Measurements from ENCODE around the gene ZNF470. TPM values are rescaled to one million over a fixed set of nuclear protein-coding genes. Genes with fewer than 3 reads are reported as not detected.

The ZNF470 gene
- total RNA-seq: 0.84 TPM
- polyA plus RNA-seq: 1 to 10 TPM; 1.3 to 3.4 (median 1.9) TPM

GRCh38 chr19:56567274-56568120 is at the start of gene ZNF470:
ZNF470 (plus strand) TSS chr19:56567468; CDS start chr19:56570312, 2,844 bp downstream.
- H3K9me3 Mint-ChIP-seq: peaks cover 3 to 63% (median 34%) of the 10 kb centered on the region in 7 donors
- ATAC-seq (ENCODE audit: low read depth in 2 of 2): peak; percentile 94

GRCh38 chr19:56525214-56525860 is 41.9 kb upstream of the ZNF470 start:
- Histone ChIP-seq H3K9me3 (ENCODE audit: control insufficient read depth in 2 of 2, low read length in 2 of 2) (peaks cover 64 to 94% of the 10 kb centered on the region in 2 experiments), H3K27ac (ENCODE audit: insufficient read depth, low read length, poor library complexity, severe bottlenecking) (no peak overlapping the region), H3K4me3 (ENCODE audit: low read depth, low read length) (no peak overlapping the region), H3K36me3 (ENCODE audit: control insufficient read depth, insufficient read depth, low read length) (no peaks in the 10 kb centered on the region), H3K27me3 (ENCODE audit: control insufficient read depth, insufficient read depth, low read length) (no peaks in the 10 kb centered on the region), H3K4me1 (ENCODE audit: control insufficient read depth, insufficient read depth, low read length, poor library complexity, severe bottlenecking) (no peaks in the 10 kb centered on the region)
- H3K9me3 Mint-ChIP-seq: peaks cover 6 to 79% (median 26%) of the 10 kb centered on the region in 7 donors
- DNase-seq (no peak), ATAC-seq (ENCODE audit: low read depth in 2 of 2) (no peak)
- H3K27me3 Mint-ChIP-seq: no peaks in the 10 kb centered on the region
- H3K4me3 Mint-ChIP-seq: no peak overlapping the region
- no peak overlapping the region for H3K27ac Mint-ChIP-seq
- H3K36me3 Mint-ChIP-seq: peaks cover 8% of the 10 kb centered on the region
- H3K4me1 Mint-ChIP-seq: peaks cover 0 to 6% (median 0%) of the 10 kb centered on the region in 4 donors

More at GRCh38 chr19:56567274-56568120, at the start of gene ZNF470:
- Histone ChIP-seq H3K36me3 (ENCODE audit: control insufficient read depth, insufficient read depth, low read length) (peaks cover 29% of the 10 kb centered on the region), H3K4me3 (ENCODE audit: low read depth, low read length) (peak within 1 kb of the TSS; percentile 73), H3K27me3 (ENCODE audit: control insufficient read depth, insufficient read depth, low read length) (no peaks in the 10 kb centered on the region), H3K9me3 (ENCODE audit: control insufficient read depth in 2 of 2, low read length in 2 of 2) (peaks cover 65 to 87% of the 10 kb centered on the region in 2 experiments), H3K27ac (ENCODE audit: insufficient read depth, low read length, poor library complexity, severe bottlenecking) (peak within 1 kb of the TSS; percentile 58), H3K4me1 (ENCODE audit: control insufficient read depth, insufficient read depth, low read length, poor library complexity, severe bottlenecking) (peaks cover 20% of the 10 kb centered on the region)
- H3K27me3 Mint-ChIP-seq: no peaks in the 10 kb centered on the region
- peaks cover 36% of the 10 kb centered on the region for H3K36me3 Mint-ChIP-seq
- peaks cover 0 to 21% (median 6%) of the 10 kb centered on the region in 4 donors for H3K4me1 Mint-ChIP-seq
- peak; percentile 81 to 91 (median 83) for DNase-seq
- H3K27ac Mint-ChIP-seq: peak within 1 kb of the TSS; percentile 89 to 90 (median 90)
- H3K4me3 Mint-ChIP-seq: peak within 1 kb of the TSS; percentile 94 to 98 (median 98)

- Histone ChIP-seq H3K36me3 (ENCODE audit: control insufficient read depth, insufficient read depth, low read length) (peaks cover 4% of the 10 kb centered on the region), H3K27ac (ENCODE audit: insufficient read depth, low read length, poor library complexity, severe bottlenecking) (no peak overlapping the region), H3K4me3 (ENCODE audit: low read depth, low read length) (peak overlapping the region; percentile 68), H3K9me3 (ENCODE audit: control insufficient read depth in 2 of 2, low read length in 2 of 2) (peaks cover 49 to 84% of the 10 kb centered on the region in 2 experiments), H3K27me3 (ENCODE audit: control insufficient read depth, insufficient read depth, low read length) (no peaks in the 10 kb centered on the region), H3K4me1 (ENCODE audit: control insufficient read depth, insufficient read depth, low read length, poor library complexity, severe bottlenecking) (peaks cover 15% of the 10 kb centered on the region)
- DNase-seq (no peak), ATAC-seq (ENCODE audit: low read depth in 2 of 2) (no peak)
- Mint-ChIP-seq H3K4me3 (peak overlapping the region; percentile 88 to 98 (median 92)), H3K27me3 (peaks cover 6% of the 10 kb centered on the region), H3K9me3 (peaks cover 0 to 71% (median 21%) of the 10 kb centered on the region in 7 donors), H3K36me3 (peaks cover 26% of the 10 kb centered on the region), H3K27ac (peak overlapping the region in 1 of 3 donors; percentile 87), H3K4me1 (peaks cover 0 to 29% (median 8%) of the 10 kb centered on the region in 4 donors)
Measured at GRCh38 chr19:56537442-56537841, 29.8 kb upstream of the ZNF470 start.

DNA sequence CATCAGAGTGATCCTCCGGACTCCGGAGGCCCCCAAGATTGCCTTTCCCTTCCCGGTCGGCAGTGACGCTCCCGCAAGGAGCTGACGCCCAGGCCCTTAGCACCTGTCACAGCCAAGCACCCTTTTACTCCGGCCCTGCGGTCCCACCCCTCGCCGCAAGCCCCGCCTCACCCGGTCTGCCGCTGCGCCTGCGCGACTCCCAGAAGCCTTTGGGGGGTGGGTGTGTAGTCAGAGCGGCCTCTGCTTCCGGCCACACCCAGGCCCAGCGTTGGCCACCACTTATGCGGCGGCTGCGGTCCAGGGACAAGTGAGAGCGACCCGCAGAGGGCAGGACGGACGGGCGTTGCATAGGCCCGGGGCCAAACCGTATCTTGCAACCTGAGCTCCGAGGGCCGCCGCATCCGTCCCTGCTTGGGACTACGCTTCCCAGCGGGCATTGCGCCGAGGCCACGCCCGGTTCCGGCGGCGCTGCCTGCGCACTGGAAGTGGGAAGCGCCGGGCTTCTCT is 29.0 kb upstream of the ZNF470 start:
- Histone ChIP-seq H3K4me1 (ENCODE audit: control insufficient read depth, insufficient read depth, low read length, poor library complexity, severe bottlenecking) (peaks cover 15% of the 10 kb centered on the region), H3K27me3 (ENCODE audit: control insufficient read depth, insufficient read depth, low read length) (no peaks in the 10 kb centered on the region), H3K4me3 (ENCODE audit: low read depth, low read length) (peak overlapping the region; percentile 68), H3K9me3 (ENCODE audit: control insufficient read depth in 2 of 2, low read length in 2 of 2) (peaks cover 51 to 80% of the 10 kb centered on the region in 2 experiments), H3K36me3 (ENCODE audit: control insufficient read depth, insufficient read depth, low read length) (peaks cover 7% of the 10 kb centered on the region), H3K27ac (ENCODE audit: insufficient read depth, low read length, poor library complexity, severe bottlenecking) (peak overlapping the region; percentile 87)
- Mint-ChIP-seq H3K4me3 (peak overlapping the region; percentile 88 to 98 (median 92)), H3K27ac (peak overlapping the region; percentile 87 to 98 (median 94)), H3K36me3 (peaks cover 31% of the 10 kb centered on the region), H3K9me3 (peaks cover 0 to 66% (median 22%) of the 10 kb centered on the region in 7 donors), H3K27me3 (peaks cover 6% of the 10 kb centered on the region), H3K4me1 (peaks cover 0 to 29% (median 8%) of the 10 kb centered on the region in 4 donors)
- peak; percentile 80 to 90 (median 83) for DNase-seq
- peak; percentile 89 to 90 for ATAC-seq (ENCODE audit: low read depth in 2 of 2)

DNA sequence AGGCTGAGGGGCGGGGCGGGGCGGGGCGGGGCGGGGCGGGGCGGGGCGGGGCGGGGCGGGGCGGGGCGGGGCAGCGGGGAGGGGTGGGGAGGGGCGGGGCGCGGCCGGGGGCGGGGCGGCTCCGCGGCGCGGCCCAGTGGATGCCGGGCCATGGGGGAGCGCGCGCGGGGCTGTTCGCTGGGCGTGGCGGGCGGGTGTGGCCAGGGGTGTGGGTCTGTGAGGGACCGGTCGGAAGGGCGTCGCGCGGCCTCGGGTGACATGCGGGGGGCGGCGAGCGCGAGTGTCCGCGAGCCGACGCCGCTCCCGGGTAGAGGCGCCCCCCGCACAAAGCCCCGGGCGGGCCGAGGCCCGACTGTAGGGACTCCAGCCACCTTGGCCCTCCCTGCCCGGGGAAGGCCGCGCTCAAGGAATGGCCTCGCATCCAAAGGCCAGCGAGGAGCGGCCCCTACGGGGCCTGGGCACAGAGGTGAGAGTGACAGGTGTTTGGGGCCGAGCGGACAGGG is 28.5 kb upstream of the ZNF470 start, which contains the start of gene ZFP28:
ZFP28 (plus strand) TSS at position 188 of the 503 bp plus-strand sequence; CDS start at position 259, 71 bp downstream.
- Mint-ChIP-seq H3K27me3 (peaks cover 6% of the 10 kb centered on the region), H3K9me3 (peaks cover 0 to 69% (median 23%) of the 10 kb centered on the region in 7 donors), H3K4me1 (peaks cover 0 to 29% (median 8%) of the 10 kb centered on the region in 4 donors), H3K27ac (peak within 1 kb of the TSS; percentile 87 to 98 (median 94)), H3K4me3 (peak within 1 kb of the TSS; percentile 91 to 98 (median 92)), H3K36me3 (peaks cover 35% of the 10 kb centered on the region)
- Histone ChIP-seq H3K4me3 (ENCODE audit: low read depth, low read length) (peak within 1 kb of the TSS; percentile 68), H3K4me1 (ENCODE audit: control insufficient read depth, insufficient read depth, low read length, poor library complexity, severe bottlenecking) (peaks cover 15% of the 10 kb centered on the region), H3K27ac (ENCODE audit: insufficient read depth, low read length, poor library complexity, severe bottlenecking) (peak within 1 kb of the TSS; percentile 87), H3K27me3 (ENCODE audit: control insufficient read depth, insufficient read depth, low read length) (no peaks in the 10 kb centered on the region), H3K9me3 (ENCODE audit: control insufficient read depth in 2 of 2, low read length in 2 of 2) (peaks cover 56 to 80% of the 10 kb centered on the region in 2 experiments), H3K36me3 (ENCODE audit: control insufficient read depth, insufficient read depth, low read length) (peaks cover 7% of the 10 kb centered on the region)
- peak in 1 of 2 donors; percentile 56 for ATAC-seq (ENCODE audit: low read depth in 2 of 2)
- peak in 1 of 3 donors; percentile 66 for DNase-seq

GRCh38 chr19:56543776-56544175 is 23.5 kb upstream of the ZNF470 start:
- Mint-ChIP-seq H3K27me3 (peaks cover 6% of the 10 kb centered on the region), H3K36me3 (peaks cover 49% of the 10 kb centered on the region), H3K4me3 (no peak overlapping the region), H3K9me3 (peaks cover 0 to 74% (median 28%) of the 10 kb centered on the region in 7 donors), H3K4me1 (peaks cover 0 to 19% (median 3%) of the 10 kb centered on the region in 4 donors), H3K27ac (no peak overlapping the region)
- Histone ChIP-seq H3K9me3 (ENCODE audit: control insufficient read depth in 2 of 2, low read length in 2 of 2) (peaks cover 70 to 90% of the 10 kb centered on the region in 2 experiments), H3K4me3 (ENCODE audit: low read depth, low read length) (no peak overlapping the region), H3K27ac (ENCODE audit: insufficient read depth, low read length, poor library complexity, severe bottlenecking) (no peak overlapping the region), H3K4me1 (ENCODE audit: control insufficient read depth, insufficient read depth, low read length, poor library complexity, severe bottlenecking) (peaks cover 7% of the 10 kb centered on the region), H3K27me3 (ENCODE audit: control insufficient read depth, insufficient read depth, low read length) (no peaks in the 10 kb centered on the region), H3K36me3 (ENCODE audit: control insufficient read depth, insufficient read depth, low read length) (peaks cover 29% of the 10 kb centered on the region)
- ATAC-seq (ENCODE audit: low read depth in 2 of 2) (no peak), DNase-seq (no peak)

DNA sequence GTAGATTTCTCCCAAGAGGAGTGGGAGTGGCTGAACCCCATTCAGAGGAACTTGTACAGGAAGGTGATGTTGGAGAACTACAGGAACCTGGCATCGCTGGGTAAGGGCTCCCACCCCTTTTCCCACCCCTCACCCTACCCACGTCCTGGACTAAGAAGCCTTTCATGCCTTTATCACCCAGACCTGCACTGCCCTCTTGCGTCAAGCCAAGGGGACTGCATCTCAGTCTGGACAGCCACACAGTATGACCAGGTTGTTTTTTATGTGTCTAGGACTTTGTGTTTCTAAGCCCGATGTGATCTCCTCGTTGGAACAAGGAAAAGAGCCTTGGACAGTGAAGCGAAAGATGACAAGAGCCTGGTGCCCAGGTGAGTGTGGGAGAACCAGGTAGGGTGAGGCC is 19.7 kb upstream of the ZNF470 start:
- no peak for ATAC-seq (ENCODE audit: low read depth in 2 of 2)
- peaks cover 2 to 72% (median 40%) of the 10 kb centered on the region in 7 donors for H3K9me3 Mint-ChIP-seq
- H3K36me3 Mint-ChIP-seq: peaks cover 53% of the 10 kb centered on the region
- Histone ChIP-seq H3K4me3 (ENCODE audit: low read depth, low read length) (no peak overlapping the region), H3K36me3 (ENCODE audit: control insufficient read depth, insufficient read depth, low read length) (peaks cover 53% of the 10 kb centered on the region), H3K27me3 (ENCODE audit: control insufficient read depth, insufficient read depth, low read length) (no peaks in the 10 kb centered on the region), H3K4me1 (ENCODE audit: control insufficient read depth, insufficient read depth, low read length, poor library complexity, severe bottlenecking) (no peaks in the 10 kb centered on the region), H3K27ac (ENCODE audit: insufficient read depth, low read length, poor library complexity, severe bottlenecking) (no peak overlapping the region), H3K9me3 (ENCODE audit: control insufficient read depth in 2 of 2, low read length in 2 of 2) (peaks cover 84 to 91% of the 10 kb centered on the region in 2 experiments)
- no peaks in the 10 kb centered on the region for H3K27me3 Mint-ChIP-seq
- no peak for DNase-seq
- no peaks in the 10 kb centered on the region for H3K4me1 Mint-ChIP-seq
- H3K27ac Mint-ChIP-seq: no peak overlapping the region
- H3K4me3 Mint-ChIP-seq: no peak overlapping the region

Measured in CD4-positive, CD25-positive, alpha-beta regulatory T cell (primary cell).